Activated T-cell treated with anti-CD3 and anti-CD28 coated beads for 24 hours (primary cell): Measurements from ENCODE around the gene HIF3A.
"Not testable (repeated sequence)": the region's sequence is repeated elsewhere in the genome, so short reads cannot be mapped to it uniquely, and the experiment has no call there.

ENCODE experiments used
- DNase-seq: peaks from one replicate; pipeline ENCODE4 v3.0.0-alpha.2; 2020; ENCODE audit warnings: low read depth

The HIF3A gene

DNA sequence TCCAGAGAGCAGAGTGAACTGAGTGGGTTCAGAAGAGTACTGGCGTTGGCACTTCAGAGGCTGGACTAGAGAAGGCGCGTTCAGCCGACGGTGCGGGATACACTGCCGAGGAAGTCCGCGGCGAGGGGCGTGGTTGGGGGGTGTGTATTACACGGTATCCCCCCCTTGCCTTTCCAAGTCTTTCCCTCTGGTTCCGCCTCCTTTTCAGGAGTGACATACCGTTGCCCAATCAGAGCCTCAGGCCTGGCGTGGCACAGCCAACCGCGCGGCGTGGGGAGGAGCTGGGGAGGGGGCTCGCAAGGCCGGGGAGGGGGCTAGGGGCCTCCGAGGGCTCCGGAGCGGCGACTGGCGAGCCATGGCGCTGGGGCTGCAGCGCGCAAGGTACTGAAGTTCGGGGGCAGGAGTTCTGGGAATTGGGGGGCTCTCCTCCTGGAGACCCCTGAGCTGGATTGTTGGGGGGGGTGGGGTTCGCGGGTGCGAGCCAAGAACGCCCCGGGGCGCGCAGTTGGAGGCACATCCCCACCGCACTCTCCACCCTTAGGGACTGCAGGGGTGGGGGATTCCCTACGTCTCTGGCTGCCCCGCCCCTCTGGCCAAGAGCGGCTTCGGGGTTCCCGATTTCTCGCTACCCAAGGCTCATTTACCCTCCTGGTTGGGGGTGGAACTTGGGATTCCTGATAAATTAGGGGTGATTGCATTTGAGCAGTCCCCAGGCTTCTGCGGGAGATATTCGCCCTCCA, at the start of gene HIF3A:
Gene HIF3A, plus strand, starts transcription at position 321 of the 740 bp plus-strand sequence. Its CDS starts 35 bp downstream, at position 356.
- DNase-seq: no peak

DNA sequence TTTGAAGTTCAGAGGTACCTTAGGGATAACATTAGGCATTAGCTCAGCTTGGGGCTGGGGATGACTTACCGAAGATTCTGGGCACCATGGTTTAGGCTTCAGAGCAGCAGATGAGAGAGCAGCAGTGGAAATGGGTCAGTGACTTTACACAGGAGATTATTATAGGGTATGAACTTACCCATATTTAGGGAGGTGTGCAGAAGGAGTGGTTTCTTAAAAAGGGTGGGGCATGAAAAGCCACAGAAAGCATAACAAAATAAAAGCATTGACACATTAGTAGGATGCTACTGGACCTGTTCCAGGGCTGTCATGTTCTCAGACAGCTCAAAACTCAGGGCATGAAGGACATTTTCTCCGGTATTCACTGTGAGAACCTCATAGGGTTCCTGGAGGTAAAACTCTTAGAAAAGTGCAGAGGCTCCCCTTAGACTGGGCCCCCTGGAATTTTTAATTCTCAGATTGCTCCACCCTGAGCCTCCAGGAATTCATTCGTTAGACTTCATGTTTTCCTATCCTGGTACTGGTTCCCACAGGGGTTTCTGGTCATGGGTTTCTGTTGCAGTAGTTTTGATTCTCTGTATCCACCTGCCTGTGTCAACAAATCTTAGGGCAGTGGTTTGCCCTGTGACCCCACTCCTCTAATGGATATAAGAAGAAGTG, 46.6 kb upstream of the HIF3A start:
- no peak for DNase-seq

DNA sequence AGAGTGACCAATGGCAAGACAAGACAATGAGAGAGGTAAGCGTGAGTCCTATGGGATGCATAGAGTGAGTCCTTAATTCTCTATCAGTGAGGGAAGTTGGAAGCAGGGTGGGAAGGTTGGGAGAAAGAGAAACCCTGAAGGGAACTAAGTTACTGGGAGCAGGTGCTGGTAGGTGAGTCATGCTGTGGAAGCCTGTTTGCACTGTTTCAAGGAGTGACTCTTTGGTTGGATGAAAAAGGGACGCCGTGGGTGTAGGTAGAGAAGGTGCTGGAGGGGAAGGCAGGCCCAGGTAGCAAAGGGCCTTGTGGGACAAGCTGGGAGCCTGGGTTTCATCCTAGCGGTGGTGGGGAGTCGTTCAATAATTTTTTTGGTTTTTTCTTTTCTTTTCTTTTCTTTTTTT, 45.4 kb upstream of the HIF3A start:
- no peak for DNase-seq

DNA sequence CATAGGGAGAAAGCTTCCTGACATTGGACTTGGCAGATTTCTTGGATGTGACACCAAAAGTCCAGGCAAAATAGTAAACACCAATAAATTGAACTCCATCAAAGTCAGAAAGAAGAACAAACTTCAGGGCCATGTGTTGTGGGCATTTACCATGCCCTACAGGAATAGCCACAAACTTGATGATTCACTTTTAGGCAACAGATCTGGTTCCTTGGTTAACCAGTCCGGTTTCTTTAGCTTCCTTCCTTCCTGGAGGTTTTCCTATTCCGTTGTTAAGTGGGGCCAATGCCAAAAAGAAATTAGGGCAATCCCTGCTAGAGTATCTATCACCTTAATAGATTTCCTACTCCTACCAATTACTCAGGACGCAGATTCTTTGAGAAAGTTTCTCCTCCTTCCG, 42.1 kb upstream of the HIF3A start:
- no peak for DNase-seq

DNA sequence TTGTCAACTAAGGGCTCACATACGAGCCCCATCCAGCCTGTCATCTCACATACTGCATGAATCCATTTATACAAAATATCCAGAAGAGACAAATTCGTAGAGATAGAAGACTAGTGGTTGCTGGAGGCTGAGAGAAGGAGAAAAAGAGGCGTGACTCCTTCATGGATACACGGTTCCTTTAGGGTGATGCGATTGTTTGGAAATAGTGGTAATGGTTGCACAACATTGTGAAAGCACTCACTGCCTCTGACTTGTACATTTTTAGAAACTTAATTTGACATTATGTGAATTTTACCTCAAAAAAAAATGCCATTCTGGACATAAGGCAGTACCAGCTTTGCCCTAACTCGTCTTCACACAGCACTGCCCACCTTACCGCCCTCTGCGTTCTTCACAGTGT, 40.0 kb upstream of the HIF3A start:
- DNase-seq: no peak

DNA sequence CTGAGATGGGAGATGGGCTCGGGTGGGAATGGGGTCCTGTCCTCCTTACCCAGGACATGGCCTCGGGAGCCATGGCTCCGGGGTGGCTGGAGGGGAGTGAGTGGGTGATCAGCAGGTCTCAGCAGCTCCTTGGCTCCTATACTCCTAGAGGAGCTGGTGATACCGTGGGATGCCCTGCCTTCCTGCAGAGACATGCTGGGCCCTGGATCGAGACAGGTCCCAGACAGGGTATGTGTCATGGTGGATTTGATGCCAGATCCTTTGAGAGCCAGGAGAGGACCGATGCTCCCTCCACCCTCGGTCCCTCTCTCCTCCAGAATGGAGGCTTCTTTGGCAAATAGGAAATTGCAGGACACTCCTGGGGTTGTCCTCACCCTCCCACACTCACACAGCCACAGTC, 35.3 kb upstream of the HIF3A start:
- DNase-seq: not testable (repeated sequence)

DNA sequence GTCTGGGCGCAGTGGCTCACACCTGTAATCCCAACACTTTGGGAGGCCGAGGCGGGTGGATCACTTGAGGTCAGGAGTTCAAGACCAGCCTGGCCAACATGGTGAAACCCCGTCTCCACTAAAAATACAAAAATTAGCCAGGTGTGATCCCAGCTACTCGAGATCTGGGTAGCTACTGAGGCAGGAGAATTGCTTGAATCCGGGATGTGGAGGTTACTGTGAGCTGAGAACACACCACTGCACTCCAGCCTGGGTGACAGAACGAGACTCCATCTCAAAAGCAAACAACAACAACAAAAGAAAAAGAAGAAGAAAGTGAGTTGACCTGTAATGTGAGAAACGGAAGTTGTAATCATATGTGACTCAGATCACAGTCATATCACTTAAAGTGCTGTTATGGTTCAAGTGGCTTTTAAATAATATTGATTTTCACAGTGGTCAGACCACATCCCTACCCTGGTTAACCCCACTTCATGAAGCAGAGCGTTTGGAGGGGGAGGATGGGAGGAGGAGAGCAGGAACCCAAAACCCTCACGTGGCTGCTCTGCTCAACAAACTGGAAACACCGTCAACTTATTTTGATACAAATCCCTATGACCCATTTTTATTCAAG, 34.1 kb upstream of the HIF3A start:
- peak; percentile 51 for DNase-seq

DNA sequence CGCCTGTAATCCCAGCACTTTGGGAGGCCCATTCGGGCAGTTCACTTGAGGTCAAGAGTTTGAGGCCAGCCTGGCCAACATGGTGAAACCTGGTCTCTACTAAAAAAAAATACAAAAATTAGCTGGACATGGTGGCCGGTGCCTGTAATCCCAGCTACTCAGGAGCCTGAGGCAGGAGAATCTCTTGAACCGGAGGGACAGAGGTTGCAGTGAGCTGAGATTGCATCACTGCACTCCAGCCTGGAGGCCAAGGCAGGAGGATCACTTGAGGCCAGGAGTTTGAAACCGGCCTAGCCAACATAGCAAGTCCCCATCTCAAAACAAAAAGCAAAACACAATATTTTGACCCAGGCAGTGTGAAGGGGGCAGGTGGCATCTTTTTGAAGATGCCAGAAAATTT, 32.0 kb upstream of the HIF3A start:
- DNase-seq: not testable (repeated sequence)

DNA sequence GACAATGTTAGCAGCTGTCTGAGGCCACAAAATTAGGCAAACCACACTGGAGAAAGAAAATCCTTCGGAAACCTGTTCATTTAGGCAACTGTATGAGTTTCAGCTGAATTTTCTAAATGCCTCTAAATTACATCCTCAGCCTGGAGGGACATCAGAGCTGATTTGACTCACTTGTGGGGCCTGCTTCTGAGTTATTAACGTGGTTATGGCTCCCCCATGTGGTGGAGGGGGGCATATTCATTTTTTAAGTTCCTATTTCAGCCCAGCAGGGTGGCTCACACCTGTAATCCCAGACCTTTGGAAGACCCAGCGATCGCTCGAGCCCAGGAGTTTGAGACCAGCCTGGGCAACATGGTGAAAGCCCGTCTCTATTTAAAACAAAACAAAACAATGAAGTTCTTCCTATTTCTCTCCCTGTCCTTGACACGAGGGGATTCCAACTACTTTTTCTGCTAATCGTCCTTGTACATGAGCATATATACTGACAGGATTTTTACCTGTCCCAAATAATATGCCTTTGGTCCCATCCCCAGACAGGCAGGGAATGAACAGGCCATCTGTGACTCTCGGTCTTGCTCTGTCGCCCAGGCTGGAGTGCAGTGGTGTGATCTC, 31.5 kb upstream of the HIF3A start:
- peak; percentile 69 for DNase-seq

DNA sequence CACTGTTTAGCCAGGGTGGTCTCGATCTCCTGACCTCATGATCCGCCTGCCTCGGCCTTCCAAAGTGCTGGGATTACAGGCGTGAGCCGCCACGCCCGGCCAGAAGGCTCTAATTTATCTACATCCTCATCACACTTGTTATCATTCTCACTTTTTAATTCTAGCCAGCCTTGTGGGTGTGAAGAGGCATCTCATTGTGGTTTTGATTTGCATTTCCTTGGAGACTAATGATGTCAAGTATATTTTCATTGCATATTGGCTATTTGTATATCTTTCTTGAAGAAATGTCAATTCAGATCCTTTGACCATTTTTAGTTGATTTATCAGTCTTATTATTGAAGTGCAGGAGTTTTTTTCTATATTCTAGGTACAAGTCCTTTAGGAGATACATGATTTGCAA, 27.7 kb upstream of the HIF3A start:
- no peak for DNase-seq

DNA sequence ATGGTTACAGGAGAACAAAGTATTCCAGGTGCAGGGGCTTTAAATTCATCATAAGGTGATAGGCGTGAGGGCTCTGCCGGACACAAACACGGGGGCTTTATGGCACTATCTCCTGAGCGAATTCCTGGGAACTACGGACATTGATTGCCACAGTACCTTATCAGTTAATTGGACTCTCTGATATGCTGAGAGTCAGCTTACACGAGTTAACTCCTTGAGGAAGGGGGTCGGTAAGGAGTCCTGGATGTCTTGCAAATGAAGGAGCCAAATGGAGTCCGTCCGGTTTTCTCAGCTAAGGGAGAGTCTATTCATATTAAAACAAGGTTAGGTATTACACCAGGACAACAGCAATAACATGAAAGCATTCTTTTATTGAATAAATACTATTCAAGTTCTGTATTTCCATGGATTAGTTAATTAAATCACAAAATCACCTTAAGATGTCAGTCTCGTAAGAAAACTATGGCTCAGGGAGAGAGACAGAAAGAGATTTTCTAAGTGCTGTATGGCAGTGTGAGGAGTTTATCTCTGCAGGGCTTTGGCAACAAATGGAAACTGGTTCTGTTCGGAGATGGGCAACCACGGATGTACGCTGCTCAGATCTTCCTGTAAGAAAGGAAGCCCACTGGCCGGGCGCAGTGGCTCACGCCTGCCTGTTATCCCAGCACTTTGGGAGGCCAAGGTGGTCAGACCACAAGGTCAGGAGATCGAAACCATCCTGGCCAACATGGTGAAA, 26.2 kb upstream of the HIF3A start:
- DNase-seq: no peak

DNA sequence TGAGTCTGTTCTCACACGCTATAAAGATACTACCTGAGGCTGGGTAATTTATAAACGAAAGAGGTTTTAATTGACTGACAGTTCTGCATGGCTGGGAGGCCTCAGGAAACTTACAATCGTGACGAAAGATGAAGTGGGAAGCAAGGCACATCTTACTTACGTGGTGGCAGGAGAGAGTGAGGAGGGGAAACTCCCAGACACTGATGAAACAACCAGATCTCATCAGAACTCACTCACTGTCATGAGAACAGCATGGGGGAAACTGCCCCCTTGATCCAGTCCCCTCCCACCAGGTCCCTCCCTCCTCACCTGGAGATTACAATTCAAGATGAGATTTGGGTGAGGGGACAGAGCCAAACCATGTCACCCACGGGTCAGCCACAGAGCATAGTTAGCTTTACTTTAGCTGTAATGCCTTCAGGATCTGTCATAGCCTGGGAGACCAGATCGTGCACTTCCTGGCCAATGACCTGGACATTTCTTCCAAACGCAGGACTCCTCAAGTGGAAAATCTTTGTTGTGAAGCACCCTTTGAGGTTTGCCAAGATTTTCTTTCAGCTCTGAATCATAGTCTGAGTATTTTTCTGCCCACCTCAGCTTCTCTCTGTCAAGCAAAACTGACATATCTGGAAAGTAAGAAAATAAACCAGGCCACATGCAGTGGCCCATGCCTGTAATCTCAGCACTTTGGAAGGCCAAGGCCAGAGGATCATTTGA, 25.2 kb upstream of the HIF3A start:
- no peak for DNase-seq

DNA sequence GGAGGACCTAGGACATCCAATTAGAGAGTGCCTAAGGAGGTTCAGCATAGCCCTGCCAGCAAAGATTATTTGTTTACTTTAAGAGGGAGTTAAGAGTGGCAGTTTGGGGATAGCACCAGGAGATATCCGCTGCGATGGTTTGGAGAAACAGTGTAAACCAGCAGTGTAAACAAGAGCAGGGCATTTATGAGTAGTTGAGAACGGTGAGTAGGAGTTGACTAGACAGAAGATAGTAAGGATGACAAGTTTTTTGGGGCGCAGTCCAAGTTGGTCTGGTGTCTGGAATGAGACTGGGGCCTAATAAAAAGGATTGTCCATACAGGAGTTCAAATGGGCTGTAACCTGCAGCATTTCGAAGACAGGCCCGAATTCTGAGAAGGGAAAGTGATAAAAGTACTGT, 22.9 kb upstream of the HIF3A start:
- not testable (repeated sequence) for DNase-seq

DNA sequence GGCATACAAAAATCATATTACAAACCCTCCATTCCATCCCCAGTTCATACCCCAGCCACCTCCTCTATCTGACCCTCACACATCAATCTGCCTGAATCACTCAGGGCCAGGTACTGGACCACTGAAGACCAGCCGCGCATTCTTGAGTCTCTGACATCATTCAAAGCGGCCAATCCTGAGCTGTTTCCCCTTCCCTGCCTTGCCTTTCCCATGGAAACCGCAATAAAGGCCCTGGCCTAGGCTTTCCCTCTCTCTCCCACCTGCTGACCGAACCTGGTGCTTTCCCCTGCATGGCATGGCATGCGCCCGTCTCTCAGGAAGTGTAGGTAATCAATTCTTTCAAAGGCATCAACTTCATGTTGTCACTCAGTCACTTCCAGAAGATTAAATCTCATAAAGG, 17.7 kb upstream of the HIF3A start:
- no peak for DNase-seq

DNA sequence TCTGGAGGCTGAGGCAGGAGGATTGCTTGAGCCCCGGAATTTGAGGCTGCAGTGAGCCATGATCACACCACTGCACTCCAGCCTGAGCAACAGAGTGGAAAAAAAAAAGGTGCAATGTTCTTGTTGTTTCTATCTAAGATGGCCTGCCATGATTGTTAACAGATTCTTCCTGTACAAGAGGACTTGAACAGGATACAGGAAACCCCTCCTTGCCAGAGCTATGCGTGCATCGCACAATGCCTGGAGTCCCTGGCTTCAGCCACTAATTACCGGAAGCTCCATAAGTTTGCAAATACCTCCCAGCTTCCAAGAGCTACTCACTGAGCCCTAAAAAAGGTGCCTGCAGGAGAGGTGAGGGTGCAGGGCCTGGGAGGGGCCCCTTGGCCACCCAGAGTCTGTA, 13.1 kb upstream of the HIF3A start:
- DNase-seq: no peak

DNA sequence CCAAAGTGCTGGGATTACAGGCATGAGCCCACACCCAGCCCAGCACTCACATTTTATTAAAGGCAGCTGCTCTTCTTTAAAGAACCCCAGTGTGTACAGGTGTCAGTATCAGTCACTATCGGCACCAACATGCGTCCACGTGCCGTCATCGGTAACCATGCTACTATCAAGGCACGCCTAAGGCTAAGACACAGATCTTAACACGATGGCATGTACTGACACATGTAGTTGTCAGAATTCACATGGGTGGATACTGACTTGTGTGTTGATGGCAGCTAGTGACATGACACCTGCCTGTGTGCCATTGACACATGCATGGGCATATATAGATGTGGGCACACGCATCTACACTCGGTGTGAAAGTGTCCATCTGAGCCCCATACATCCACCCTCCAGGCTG, 12.2 kb upstream of the HIF3A start:
- DNase-seq: no peak

DNA sequence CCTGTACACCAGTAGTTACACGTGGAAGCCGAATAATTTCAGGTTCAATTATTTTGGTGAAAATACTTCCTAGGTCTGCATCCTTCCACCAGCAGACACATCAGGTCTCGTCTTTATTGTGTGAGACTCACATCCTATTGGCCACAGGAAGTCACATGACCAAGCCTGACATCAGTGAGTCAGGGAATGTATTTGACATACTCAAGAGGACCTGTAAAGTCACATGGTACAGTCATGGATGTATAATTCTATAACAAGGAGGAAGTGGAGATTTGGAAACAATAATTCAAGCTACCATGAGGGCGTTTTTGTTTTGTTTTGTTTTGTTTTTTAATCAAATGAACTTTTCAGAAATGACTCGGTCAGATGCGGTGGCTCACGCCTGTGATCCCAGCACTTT, 9.3 kb upstream of the HIF3A start:
- DNase-seq: no peak

DNA sequence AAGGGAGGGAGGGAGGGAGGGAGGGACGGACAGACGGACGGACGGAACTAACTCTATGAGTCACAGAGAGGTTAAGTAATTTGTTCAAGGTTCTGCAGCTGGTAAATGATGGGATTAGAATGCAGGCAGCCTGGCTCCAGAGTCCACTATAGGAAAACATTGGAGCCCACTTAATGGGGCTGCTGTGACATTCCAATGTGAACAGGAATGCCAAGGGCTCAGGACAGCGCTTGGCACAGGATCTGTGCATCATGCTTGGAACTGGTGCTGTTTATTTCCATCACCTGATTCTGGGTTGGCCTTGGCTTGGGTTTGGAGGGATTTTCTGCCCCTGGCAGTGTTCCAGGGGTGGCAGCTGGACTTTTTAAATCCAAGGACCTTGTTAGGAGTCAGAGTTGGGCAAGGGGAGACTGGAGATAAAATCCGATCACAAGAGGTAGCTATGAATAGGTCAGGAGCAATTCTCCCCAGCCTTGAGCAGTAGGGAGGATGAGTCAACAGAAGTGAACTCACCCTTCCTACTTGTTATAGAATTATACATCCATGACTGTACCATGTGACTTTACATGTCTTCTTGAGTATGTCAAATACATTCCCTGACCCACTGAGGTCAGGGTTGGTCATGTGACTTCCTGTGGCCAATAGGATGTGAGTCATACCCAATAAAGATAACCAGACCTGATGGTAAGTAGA, 7.8 kb upstream of the HIF3A start:
- no peak for DNase-seq

DNA sequence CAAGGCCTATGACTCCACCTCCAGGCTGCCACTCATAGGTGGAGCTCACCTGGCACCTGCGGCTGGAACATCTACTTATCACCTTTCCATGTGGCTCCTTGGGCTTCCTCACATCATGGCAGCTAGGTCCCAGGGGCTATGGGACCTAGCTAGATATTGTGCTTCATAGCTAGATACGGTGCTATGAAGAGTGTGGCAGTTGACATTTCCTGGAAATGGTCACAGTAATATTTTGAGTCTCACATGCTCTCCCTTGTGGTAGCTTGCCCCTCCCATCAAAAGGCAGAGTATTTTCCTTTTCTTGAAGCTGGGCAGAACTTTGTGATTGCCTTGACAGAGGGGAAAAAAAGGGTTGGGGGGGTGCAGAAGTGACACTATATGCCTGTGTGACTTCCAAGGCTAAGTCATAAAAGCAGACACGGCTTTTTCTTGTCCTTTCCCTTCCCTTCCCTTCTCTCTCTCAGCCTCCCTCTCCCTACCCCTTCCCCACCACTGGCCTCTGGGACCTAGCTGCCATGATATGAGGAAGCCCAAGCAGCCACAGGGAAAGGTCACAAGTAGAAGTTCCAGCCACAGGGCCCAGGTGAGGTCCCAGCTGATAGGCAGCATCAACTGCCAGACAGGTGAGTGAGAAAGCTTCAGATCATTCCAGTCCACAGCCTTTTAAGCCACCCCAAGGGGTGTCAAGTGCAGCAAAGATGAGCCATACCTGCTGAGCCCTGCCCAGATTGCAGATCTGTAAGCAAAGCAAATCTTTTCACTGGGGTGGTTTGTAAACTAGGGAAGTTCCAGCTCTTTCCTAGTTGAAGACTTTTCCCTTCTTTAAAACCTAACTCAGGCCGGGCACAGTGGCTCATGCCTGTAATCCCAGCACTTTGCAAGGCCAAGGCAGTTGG, 6.9 kb upstream of the HIF3A start:
- DNase-seq: no peak

DNA sequence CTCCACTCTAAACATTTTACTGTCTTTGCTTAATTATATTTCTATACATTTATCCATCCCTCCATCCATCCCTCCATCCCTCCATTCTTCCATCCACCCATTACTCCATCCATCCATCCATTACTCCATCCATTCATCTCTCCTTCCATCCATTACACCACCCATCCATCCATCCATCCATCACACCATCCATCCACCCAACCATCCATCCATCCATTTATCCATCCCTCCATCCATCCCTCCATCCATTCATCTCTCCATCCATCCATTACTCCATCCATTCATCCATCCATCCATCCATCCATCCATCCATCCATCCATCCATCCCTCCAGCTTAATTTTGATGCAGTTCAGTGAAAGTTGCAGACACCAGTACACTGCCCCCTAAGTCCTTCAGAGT, 5.0 kb upstream of the HIF3A start:
- no peak for DNase-seq
